HCT116 (cell line): ENCODE results near the gene COL16A1. TPM values are rescaled to one million over a fixed set of nuclear protein-coding genes. Genes with fewer than 3 reads are reported as not detected.

Experiments
- ATAC-seq: fragments of 200-7000 bp; cut with Tn5 transposase; 2 replicates; pipeline ENCODE4 v1.9.1; 2020; ENCODE audit warnings: mild to moderate bottlenecking, moderate library complexity
- BruUV-seq: library from RNA; stranded (reverse); fragments of 400-500 nt; replicated peaks from 2 replicates; lab custom pipeline; 2021; lab: Mats Ljungman, UMichigan
- CTCF ChIA-PET: fragments of 300-600 bp; sonication (Branson Sonifier 250); formaldehyde crosslinking; loops from one replicate; lab custom pipeline; 2021; ENCODE audit warnings: antibody characterized with exemption; lab: Charles Lee
- POLR2A ChIA-PET: fragments of 300-600, 350-600 bp; sonication (Branson Sonifier 250); formaldehyde crosslinking; loops from one replicate; lab custom pipeline; 2021; ENCODE audit warnings: antibody characterized with exemption; lab: Charles Lee
- RAD21 ChIA-PET, 2 experiments: fragments of 300-600 bp; sonication (Branson Sonifier 250); formaldehyde crosslinking; loops; one replicate each; lab custom pipeline; 2023; ENCODE audit warnings: low total read pairs in 2 of 2; ENCODE audit not compliant: uncharacterized antibody in 2 of 2, unreplicated experiment in 2 of 2, low non-redundant PET in 1 of 2; lab: Charles Lee
- DNase-seq: peaks from one replicate; pipeline ENCODE4 v3.0.0-alpha.2; 2010; ENCODE audit warnings: low read depth, low spot score
- H2AFZ ChIP-seq: fragments of 200-600 bp; shearing (Covaris generic), sonication (generic); 2 replicates; pipeline ENCODE4 v1.6.1; 2017; ENCODE audit warnings: low read depth, mixed run types, mixed read lengths, antibody characterized with exemption, low read length; ENCODE audit not compliant: poor library complexity, severe bottlenecking
- H3K27ac ChIP-seq: 2 replicates; pipeline ENCODE4 v1.5.1; 2012; ENCODE audit warnings: low read depth, low read length
- H3K27me3 ChIP-seq: fragments of 200-600 bp; sonication (generic); 2 replicates; pipeline ENCODE4 v1.6.1; 2016; ENCODE audit warnings: mixed run types, low read length, mixed read lengths; ENCODE audit not compliant: insufficient read depth
- H3K36me3 ChIP-seq, 2 experiments: fragments of 200-500 bp in 1 of 2; fragments of 200-600 bp in 1 of 2; sonication (Bioruptor generic) in 1 of 2; sonication (generic) in 1 of 2; 2 replicates each; pipeline versions ENCODE4 v1.5.1 to v1.6.1; 2014 to 2016; ENCODE audit warnings: low read length in 2 of 2, inconsistent platforms in 1 of 2, mixed read lengths in 1 of 2, mixed run types in 1 of 2; ENCODE audit not compliant: insufficient read depth in 2 of 2, control insufficient read depth in 1 of 2
- H3K4me1 ChIP-seq, 2 experiments: fragments of 200-600 bp in 1 of 2; sonication (generic) in 1 of 2; 2 replicates each; pipeline versions ENCODE4 v1.5.1 to v1.6.1; 2012 to 2017; ENCODE audit warnings: low read length in 2 of 2, inconsistent platforms in 1 of 2, mild to moderate bottlenecking in 1 of 2, mixed read lengths in 1 of 2, mixed run types in 1 of 2, moderate library complexity in 1 of 2; ENCODE audit not compliant: insufficient read depth in 2 of 2, control insufficient read depth in 1 of 2
- H3K4me2 ChIP-seq: fragments of 200-600 bp; sonication (generic); 2 replicates; pipeline ENCODE4 v1.6.1; 2017; ENCODE audit warnings: mixed run types, low read length, mixed read lengths
- H3K4me3 ChIP-seq, 2 experiments: fragments of 200-600 bp in 1 of 2; sonication (generic) in 1 of 2; replicated peaks in 1 of 2; 2 replicates each; pipeline ENCODE4 v1.5.1; 2011 to 2016; ENCODE audit warnings: low read length in 2 of 2, control low read depth in 1 of 2, low read depth in 1 of 2, mild to moderate bottlenecking in 1 of 2, mixed read lengths in 1 of 2, mixed run types in 1 of 2
- H3K79me2 ChIP-seq: fragments of 200-600 bp; sonication (generic); 2 replicates; pipeline ENCODE4 v1.6.1; 2017; ENCODE audit warnings: mild to moderate bottlenecking, mixed run types, low read length, moderate library complexity, mixed read lengths; ENCODE audit not compliant: insufficient read depth
- H3K9ac ChIP-seq: fragments of 200-600 bp; sonication (generic); 2 replicates; pipeline ENCODE4 v1.6.1; 2016; ENCODE audit warnings: low read length, mixed read lengths
- H3K9me2 ChIP-seq: fragments of 200-600 bp; sonication (generic), shearing (Covaris generic); 2 replicates; pipeline ENCODE4 v1.6.1; 2017; ENCODE audit warnings: mixed run types, mild to moderate bottlenecking, moderate library complexity; ENCODE audit not compliant: insufficient read depth
- H3K9me3 ChIP-seq, 2 experiments: fragments of 200-500 bp in 1 of 2; fragments of 200-600 bp in 1 of 2; sonication (Bioruptor generic) in 1 of 2; sonication (generic) in 1 of 2; 2 replicates each; pipeline ENCODE4 v1.6.1; 2014 to 2017; ENCODE audit warnings: low read length in 2 of 2, mixed read lengths in 2 of 2, inconsistent platforms in 1 of 2, low read depth in 1 of 2, mild to moderate bottlenecking in 1 of 2, mixed run types in 1 of 2, moderate library complexity in 1 of 2; ENCODE audit not compliant: control insufficient read depth in 1 of 2, insufficient read depth in 1 of 2
- H4K20me1 ChIP-seq: fragments of 200-600 bp; sonication (generic), shearing (Covaris generic); 2 replicates; pipeline ENCODE4 v1.6.1; 2017; ENCODE audit warnings: mixed run types, mild to moderate bottlenecking, moderate library complexity; ENCODE audit not compliant: insufficient read depth
- ATF3 ChIP-seq: IDR thresholded peaks from 2 replicates; pipeline ENCODE4 v1.6.1; 2012
- CBX3 ChIP-seq: IDR thresholded peaks from 2 replicates; pipeline ENCODE4 v1.6.1; 2012; ENCODE audit warnings: low read depth
- CEBPB ChIP-seq: IDR thresholded peaks from 2 replicates; pipeline ENCODE4 v1.6.1; 2012; ENCODE audit warnings: low read depth
- EGR1 ChIP-seq: IDR thresholded peaks from 2 replicates; pipeline ENCODE4 v1.6.1; 2012; ENCODE audit warnings: low read depth
- ELF1 ChIP-seq: IDR thresholded peaks from 2 replicates; pipeline ENCODE4 v1.6.1; 2012; ENCODE audit warnings: low read depth, borderline replicate concordance
- EZH2phosphoT487 ChIP-seq: fragments of 200-600 bp; IDR thresholded peaks from 2 replicates; pipeline ENCODE4 v1.6.1; 2018; ENCODE audit warnings: antibody characterized with exemption, borderline replicate concordance
- FOSL1 ChIP-seq: IDR thresholded peaks from 2 replicates; pipeline ENCODE4 v1.6.1; 2012; ENCODE audit warnings: low read depth
- JUND ChIP-seq: IDR thresholded peaks from 2 replicates; pipeline ENCODE4 v1.6.1; 2012
- MAX ChIP-seq: IDR thresholded peaks from 2 replicates; pipeline ENCODE4 v1.6.1; 2012
- POLR2A ChIP-seq: IDR thresholded peaks from 2 replicates; pipeline ENCODE4 v1.7.0; 2011; ENCODE audit warnings: borderline replicate concordance; ENCODE audit not compliant: insufficient read depth, insufficient read length; ENCODE audit errors: extremely low read depth
- POLR2AphosphoS5 ChIP-seq: IDR thresholded peaks from 2 replicates; pipeline ENCODE4 v1.6.1; 2011; ENCODE audit warnings: mild to moderate bottlenecking, low read depth, low read length, moderate library complexity
- RAD21 ChIP-seq: IDR thresholded peaks from 2 replicates; pipeline ENCODE4 v1.6.1; 2012; ENCODE audit warnings: low read depth, mild to moderate bottlenecking
- REST ChIP-seq: IDR thresholded peaks from 2 replicates; pipeline ENCODE4 v1.6.1; 2012; ENCODE audit warnings: low read depth
- SP1 ChIP-seq: IDR thresholded peaks from 2 replicates; pipeline ENCODE4 v1.6.1; 2012; ENCODE audit warnings: low read depth
- SRF ChIP-seq: IDR thresholded peaks from 2 replicates; pipeline ENCODE4 v1.6.1; 2012; ENCODE audit warnings: low read depth
- TCF7L2 ChIP-seq: IDR thresholded peaks from 2 replicates; pipeline ENCODE4 v1.7.0; 2011; ENCODE audit warnings: borderline replicate concordance, inconsistent platforms; ENCODE audit not compliant: insufficient read depth, insufficient read length; ENCODE audit errors: extremely low read depth
- YY1 ChIP-seq: IDR thresholded peaks from 2 replicates; pipeline ENCODE4 v1.6.1; 2011; ENCODE audit warnings: low read length, low read depth, moderate library complexity, mild to moderate bottlenecking; ENCODE audit not compliant: insufficient replicate concordance; ENCODE audit errors: extremely low read depth
- ZNF274 ChIP-seq: fragments of 200-500 bp; sonication (Bioruptor generic); IDR thresholded peaks from 2 replicates; pipeline ENCODE4 v1.6.1; 2014; ENCODE audit warnings: mild to moderate bottlenecking, low read depth, low read length, inconsistent platforms
- intact Hi-C: fragments of 100-400 bp; cut with micrococcal nuclease; formaldehyde crosslinking; loops from 2 replicates; pipeline ENCODE4 v1.10.0; 2022
- total RNA-seq: library from RNA; stranded (reverse); gene quantifications from one replicate; pipeline ENCODE4 v1.2.1, GENCODE V29; 2021; ENCODE audit not compliant: unreplicated experiment
- TF ChIP-seq, protein P1 (sequence below): IDR thresholded peaks from 2 replicates; pipeline ENCODE4 v1.6.1; 2011; ENCODE audit warnings: mild to moderate bottlenecking, low read length, moderate library complexity; ENCODE audit not compliant: insufficient replicate concordance; ENCODE audit errors: extremely low read depth

The COL16A1 gene
- total RNA-seq, 1 experiment from 2014 or later = 2.2 TPM

- DNase-seq (no peak), ATAC-seq (no peak)
- intact Hi-C loops = loop anchor here (1.0 to 10.0 kb wide), 4 partner anchors 50 to 300 kb away; no protein-coding TSS in a partner anchor
- no peak overlapping the region for H3K9ac ChIP-seq
- H4K20me1 ChIP-seq = no peaks in the 10 kb centered on the region
- ChIA-PET CTCF (interaction anchor here (0.6 to 6.0 kb wide), 12 partner anchors 15 to 399 kb away, joined by 3 to 105 read pairs (median 4); no protein-coding TSS in a partner anchor), POLR2A (interaction anchor here (1.1 to 1.3 kb wide), 2 partner anchors 82 to 125 kb away, joined by 4 to 8 read pairs; no protein-coding TSS in a partner anchor), RAD21 (interaction anchor here (0.6 to 2.8 kb wide), 7 partner anchors 41 to 479 kb away, joined by 3 to 28 read pairs (median 4); no protein-coding TSS in a partner anchor)
- no peaks in the 10 kb centered on the region for H3K27me3 ChIP-seq
- H3K9me2 ChIP-seq = no peaks in the 10 kb centered on the region
- H2AFZ ChIP-seq = no peak overlapping the region
- BruUV-seq = no TSS peak
- no peak overlapping the region for H3K27ac ChIP-seq
- H3K79me2 ChIP-seq = no peaks in the 10 kb centered on the region
- TF ChIP-seq ELF1 (no peak), CEBPB (no peak), YY1 (no peak), EZH2phosphoT487 (no peak), SP1 (no peak), TCF7L2 (no peak), RAD21 (no peak), EGR1 (no peak), ZNF274 (no peak), MAX (no peak), REST (no peak), POLR2A (no peak), FOSL1 (no peak), POLR2AphosphoS5 (no peak), ATF3 (no peak), JUND (no peak), CBX3 (no peak), SRF (no peak)
- TF ChIP-seq, protein P1, sequence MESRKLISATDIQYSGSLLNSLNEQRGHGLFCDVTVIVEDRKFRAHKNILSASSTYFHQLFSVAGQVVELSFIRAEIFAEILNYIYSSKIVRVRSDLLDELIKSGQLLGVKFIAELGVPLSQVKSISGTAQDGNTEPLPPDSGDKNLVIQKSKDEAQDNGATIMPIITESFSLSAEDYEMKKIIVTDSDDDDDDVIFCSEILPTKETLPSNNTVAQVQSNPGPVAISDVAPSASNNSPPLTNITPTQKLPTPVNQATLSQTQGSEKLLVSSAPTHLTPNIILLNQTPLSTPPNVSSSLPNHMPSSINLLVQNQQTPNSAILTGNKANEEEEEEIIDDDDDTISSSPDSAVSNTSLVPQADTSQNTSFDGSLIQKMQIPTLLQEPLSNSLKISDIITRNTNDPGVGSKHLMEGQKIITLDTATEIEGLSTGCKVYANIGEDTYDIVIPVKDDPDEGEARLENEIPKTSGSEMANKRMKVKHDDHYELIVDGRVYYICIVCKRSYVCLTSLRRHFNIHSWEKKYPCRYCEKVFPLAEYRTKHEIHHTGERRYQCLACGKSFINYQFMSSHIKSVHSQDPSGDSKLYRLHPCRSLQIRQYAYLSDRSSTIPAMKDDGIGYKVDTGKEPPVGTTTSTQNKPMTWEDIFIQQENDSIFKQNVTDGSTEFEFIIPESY = no peak
- H3K4me1 ChIP-seq = peaks cover 12 to 14% of the 10 kb centered on the region in 2 experiments
- H3K36me3 ChIP-seq = no peaks in the 10 kb centered on the region
- H3K9me3 ChIP-seq = no peaks in the 10 kb centered on the region
- no peak overlapping the region for H3K4me2 ChIP-seq
- no peak overlapping the region for H3K4me3 ChIP-seq
Observed at GRCh38 chr1:31664528-31664927, 39.3 kb downstream of the COL16A1 start.
